Spinal cord (tissue), 10 donors: ENCODE data around the gene CAPZA1. TPM values are rescaled to one million over a fixed set of nuclear protein-coding genes. Genes with fewer than 3 reads are reported as not detected.
A peak's percentile ranks its signal among the peaks of the same experiment; 100 is the strongest.

ENCODE experiments used
- DNase-seq, 6 donors: peaks; one replicate each; pipeline versions ENCODE4 v3.0.0 to v3.0.0-alpha.2; 2013 to 2015; ENCODE audit warnings: low spot score in 6 of 6, low read depth in 4 of 6
- H3K27ac ChIP-seq: one replicate; pipeline ENCODE4 v1.5.1; 2013; ENCODE audit warnings: low read depth, low read length, control low read depth
- H3K27me3 ChIP-seq: one replicate; pipeline ENCODE4 v1.6.1; 2013; ENCODE audit warnings: low read length; ENCODE audit not compliant: control insufficient read depth, insufficient read depth
- H3K36me3 ChIP-seq: one replicate; pipeline ENCODE4 v1.6.1; 2013; ENCODE audit warnings: low read length; ENCODE audit not compliant: control insufficient read depth, insufficient read depth
- H3K4me1 ChIP-seq: one replicate; pipeline ENCODE4 v1.6.1; 2013; ENCODE audit warnings: low read length; ENCODE audit not compliant: control insufficient read depth, insufficient read depth
- H3K4me3 ChIP-seq: one replicate; pipeline ENCODE4 v1.5.1; 2013; ENCODE audit warnings: low read depth, low read length, control low read depth
- H3K9me3 ChIP-seq: one replicate; pipeline ENCODE4 v1.6.1; 2013; ENCODE audit warnings: low read length; ENCODE audit not compliant: control insufficient read depth, insufficient read depth
- WGBS: methylation state at CpG from one replicate; pipeline ENCODE4 v1.1.5; 2013; ENCODE audit warnings: missing lambda C conversion rate; ENCODE audit not compliant: insufficient coverage; 5-methylcytosine and 5-hydroxymethylcytosine counted together
- polyA plus RNA-seq, 2 donors: library from polyadenylated mRNA; unstranded; fragments of 120-200 nt; gene quantifications; one replicate each; pipeline ENCODE4 v1.2.1, GENCODE V29; 2013; ENCODE audit not compliant: insufficient read length in 2 of 2
- total RNA-seq, 2 donors: library from RNA; depleted of rRNA in 1 of 2; stranded (reverse); fragments of 120-200 nt in 1 of 2; fragments of >200 nt in 1 of 2; gene quantifications; one replicate each; pipeline versions ENCODE4 v1.2.3 to v1.2.4, GENCODE V29; 2013 to 2014
- donor health status: healthy.

Gene CAPZA1
- total and polyA plus RNA-seq, 4 donors, result 76.4 to 148 (median 98.1) TPM

DNA sequence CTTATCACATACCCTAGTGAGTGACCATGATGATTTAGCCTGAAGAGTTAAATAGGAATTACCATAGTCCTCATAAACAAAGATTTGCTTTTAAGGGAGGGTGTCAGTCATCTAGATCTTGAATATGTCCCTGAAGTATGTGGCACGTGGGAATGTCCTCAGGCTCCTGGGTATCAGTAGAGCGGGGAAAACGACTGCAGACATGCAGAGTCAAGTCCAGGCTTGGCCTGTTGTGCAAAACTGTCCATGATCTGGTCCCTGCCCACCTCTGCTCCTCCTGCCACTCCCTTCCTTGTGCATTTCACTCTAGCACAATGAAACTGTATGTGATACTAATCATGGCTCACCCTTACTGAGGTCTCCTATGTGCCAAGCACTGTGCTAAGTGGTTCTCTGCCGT lies 67.7 kb downstream of the CAPZA1 start:
- Histone ChIP-seq H3K27ac (peak overlapping the region; percentile 75), H3K9me3 (no peaks in the 10 kb centered on the region), H3K36me3 (peaks cover 35% of the 10 kb centered on the region), H3K27me3 (no peaks in the 10 kb centered on the region), H3K4me1 (peaks cover 7% of the 10 kb centered on the region), H3K4me3 (no peak overlapping the region)
- WGBS, result 87% methylated on average over 4 of the region's 4 CpGs
- no peak for DNase-seq

DNA sequence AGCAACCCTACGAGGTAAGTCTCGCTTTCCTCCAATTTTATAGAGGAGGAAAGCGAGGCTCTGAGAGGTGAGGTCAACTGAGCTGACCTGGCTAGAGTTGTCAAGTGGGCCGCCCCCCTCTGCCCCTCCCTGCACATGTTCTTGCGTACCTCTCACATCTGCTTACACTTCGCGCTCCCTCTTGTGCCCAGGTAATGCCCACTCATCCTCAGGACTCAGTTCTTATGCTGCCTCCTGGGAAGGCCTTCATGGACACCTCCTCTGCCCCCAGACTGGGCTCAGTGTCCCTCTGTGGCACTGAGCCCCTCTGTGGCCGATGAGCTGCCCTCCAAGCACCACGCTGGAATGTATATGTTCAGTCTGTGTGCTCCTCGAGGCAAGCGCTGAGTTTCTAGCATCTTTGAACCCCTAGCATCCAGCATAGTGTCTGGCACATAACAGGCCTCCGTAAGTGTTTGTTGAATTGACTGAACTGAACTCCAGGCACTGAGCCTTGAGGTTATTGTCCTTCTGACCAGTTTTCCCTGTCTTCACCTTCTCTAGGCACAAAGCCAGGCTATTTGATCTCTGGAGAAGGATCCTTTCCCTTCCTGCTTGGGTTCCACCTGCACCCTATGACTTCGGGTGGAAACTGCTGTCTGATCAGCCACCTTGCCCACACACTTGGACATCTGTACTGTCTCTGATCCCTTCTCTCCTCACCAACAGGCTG lies 68.3 kb downstream of the CAPZA1 start:
- WGBS, result 86% methylated on average over 9 of the region's 13 CpGs
- Histone ChIP-seq H3K27me3 (no peaks in the 10 kb centered on the region), H3K4me1 (peaks cover 7% of the 10 kb centered on the region), H3K36me3 (peaks cover 40% of the 10 kb centered on the region), H3K27ac (peak overlapping the region; percentile 75), H3K9me3 (no peaks in the 10 kb centered on the region), H3K4me3 (no peak overlapping the region)
- DNase-seq, result no peak

DNA sequence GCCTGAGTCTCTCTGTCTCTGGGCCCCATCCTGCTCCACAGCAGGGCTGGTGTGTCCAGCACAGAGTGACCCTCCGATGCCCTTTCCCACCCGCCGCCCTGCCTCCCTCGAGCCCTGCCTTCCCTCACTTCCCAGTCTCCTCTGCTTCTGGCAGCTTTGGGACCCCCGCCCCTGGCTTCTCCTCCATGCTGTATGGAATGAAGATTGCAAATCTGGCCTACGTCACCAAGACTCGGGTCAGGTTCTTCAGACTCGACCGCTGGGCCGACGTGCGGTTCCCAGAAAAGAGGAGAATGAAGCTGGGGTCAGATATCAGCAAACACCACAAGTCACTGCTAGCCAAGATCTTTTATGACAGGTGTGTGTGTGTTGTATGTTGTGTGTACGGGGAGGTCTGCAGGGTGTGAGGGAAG lies 69.2 kb downstream of the CAPZA1 start:
- H3K9me3 ChIP-seq, result no peaks in the 10 kb centered on the region
- DNase-seq, result peak in 1 of 6 donors; percentile 59
- H3K27ac ChIP-seq, result peak overlapping the region; percentile 75

DNA sequence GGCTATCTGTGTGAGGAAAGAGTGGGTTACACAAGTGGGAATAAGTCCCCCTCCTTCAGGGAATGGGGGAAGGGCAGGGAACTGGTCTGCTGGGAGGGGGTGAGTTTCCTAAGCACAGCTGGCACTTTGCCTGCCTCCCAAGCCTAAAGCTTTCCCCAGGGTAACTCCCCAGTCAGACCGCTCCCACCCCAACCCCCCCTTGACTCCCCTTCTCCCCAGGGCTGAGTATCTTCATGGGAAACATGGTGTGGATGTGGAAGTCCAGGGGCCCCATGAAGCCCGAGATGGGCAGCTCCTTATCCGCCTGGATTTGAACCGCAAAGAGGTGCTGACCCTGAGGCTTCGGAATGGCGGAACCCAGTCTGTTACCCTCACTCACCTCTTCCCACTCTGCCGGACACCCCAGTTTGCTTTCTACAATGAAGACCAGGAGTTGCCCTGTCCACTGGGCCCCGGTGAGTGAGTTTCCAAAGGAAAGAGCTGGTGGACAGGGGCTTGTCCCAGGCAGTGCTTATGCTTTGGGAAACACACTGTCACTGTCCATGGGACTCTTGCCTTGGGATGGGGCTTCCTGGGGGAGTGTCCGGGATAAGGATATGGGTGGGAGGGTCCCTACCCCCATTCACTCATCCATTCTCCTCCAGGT lies 69.7 kb downstream of the CAPZA1 start:
- DNase-seq, result no peak
- 94% methylated on average over 7 of the region's 9 CpGs for WGBS
- no peak overlapping the region for H3K4me3 ChIP-seq
- no peaks in the 10 kb centered on the region for H3K27me3 ChIP-seq
- peaks cover 7% of the 10 kb centered on the region for H3K4me1 ChIP-seq
- no peaks in the 10 kb centered on the region for H3K9me3 ChIP-seq
- peaks cover 53% of the 10 kb centered on the region for H3K36me3 ChIP-seq
- peak overlapping the region; percentile 75 for H3K27ac ChIP-seq

More for the DNA sequence above, 69.2 kb downstream of the CAPZA1 start:
- Histone ChIP-seq H3K4me3 (no peak overlapping the region), H3K36me3 (peaks cover 48% of the 10 kb centered on the region), H3K4me1 (peaks cover 7% of the 10 kb centered on the region), H3K27me3 (no peaks in the 10 kb centered on the region)
- 63% methylated on average over 8 of the region's 13 CpGs for WGBS

DNA sequence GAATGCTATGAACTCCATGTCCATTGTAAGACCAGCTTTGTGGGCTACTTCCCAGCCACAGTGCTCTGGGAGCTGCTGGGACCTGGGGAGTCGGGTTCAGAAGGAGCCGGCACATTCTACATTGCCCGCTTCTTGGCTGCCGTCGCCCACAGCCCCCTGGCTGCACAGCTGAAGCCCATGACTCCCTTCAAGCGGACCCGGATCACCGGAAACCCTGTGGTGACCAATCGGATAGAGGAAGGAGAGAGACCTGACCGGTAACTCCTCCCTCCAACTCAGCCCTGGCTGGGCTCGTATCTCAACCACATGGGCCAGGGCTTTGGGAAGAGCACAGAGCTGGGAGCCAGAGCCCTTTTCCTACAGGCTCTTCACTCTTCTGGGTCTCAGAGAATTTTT lies 70.2 kb downstream of the CAPZA1 start:
- no peak overlapping the region for H3K27ac ChIP-seq
- DNase-seq, result no peak
- peaks cover 58% of the 10 kb centered on the region for H3K36me3 ChIP-seq
- no peaks in the 10 kb centered on the region for H3K27me3 ChIP-seq
- no peaks in the 10 kb centered on the region for H3K9me3 ChIP-seq
- 83% methylated on average over 8 of the region's 11 CpGs for WGBS
- peaks cover 7% of the 10 kb centered on the region for H3K4me1 ChIP-seq
- no peak overlapping the region for H3K4me3 ChIP-seq

DNA sequence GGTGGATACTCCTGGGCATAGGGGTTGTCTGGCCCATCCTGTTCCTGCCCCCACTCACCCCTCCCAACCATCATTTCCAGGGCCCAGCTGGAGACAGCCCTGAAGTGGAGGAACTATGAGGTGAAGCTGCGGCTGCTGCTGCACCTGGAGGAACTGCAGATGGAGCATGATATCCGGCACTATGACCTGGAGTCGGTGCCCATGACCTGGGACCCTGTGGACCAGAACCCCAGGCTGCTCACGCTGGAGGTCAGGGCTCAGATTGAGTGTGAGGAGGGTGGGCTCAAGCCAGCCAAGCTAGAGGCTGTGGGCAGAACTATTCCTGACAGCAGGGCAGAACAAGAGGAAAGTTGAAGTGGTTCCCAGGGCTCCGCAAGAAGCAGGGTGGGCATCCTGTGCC lies 73.0 kb downstream of the CAPZA1 start:
- H3K27ac ChIP-seq, result no peak overlapping the region
- H3K9me3 ChIP-seq, result no peaks in the 10 kb centered on the region
- DNase-seq, result no peak
- WGBS, result 96% methylated on average over 5 of the region's 5 CpGs
- H3K36me3 ChIP-seq, result peaks cover 81% of the 10 kb centered on the region
- no peaks in the 10 kb centered on the region for H3K27me3 ChIP-seq
- peaks cover 6% of the 10 kb centered on the region for H3K4me1 ChIP-seq
- no peak overlapping the region for H3K4me3 ChIP-seq

DNA sequence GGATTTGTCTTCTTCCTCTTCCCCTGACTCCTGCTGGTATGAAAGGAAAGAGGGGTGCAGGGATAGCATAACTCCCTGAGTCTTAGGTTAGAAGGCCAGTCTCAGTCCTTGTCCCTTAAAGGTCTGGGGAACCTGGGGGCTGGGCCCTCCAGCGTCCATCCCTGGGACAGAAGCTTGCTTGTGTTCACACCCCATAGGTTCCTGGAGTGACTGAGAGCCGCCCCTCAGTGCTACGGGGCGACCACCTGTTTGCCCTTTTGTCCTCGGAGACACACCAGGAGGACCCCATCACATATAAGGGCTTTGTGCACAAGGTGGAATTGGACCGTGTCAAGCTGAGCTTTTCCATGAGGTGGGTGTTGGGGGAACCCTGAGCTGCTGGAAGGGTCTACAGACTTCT lies 74.2 kb downstream of the CAPZA1 start:
- Histone ChIP-seq H3K27ac (no peak overlapping the region), H3K27me3 (no peaks in the 10 kb centered on the region), H3K36me3 (peaks cover 85% of the 10 kb centered on the region), H3K4me3 (no peak overlapping the region), H3K9me3 (no peaks in the 10 kb centered on the region), H3K4me1 (peaks cover under 1% of the 10 kb centered on the region)
- DNase-seq, result no peak
- 95% methylated on average over 3 of the region's 6 CpGs for WGBS

DNA sequence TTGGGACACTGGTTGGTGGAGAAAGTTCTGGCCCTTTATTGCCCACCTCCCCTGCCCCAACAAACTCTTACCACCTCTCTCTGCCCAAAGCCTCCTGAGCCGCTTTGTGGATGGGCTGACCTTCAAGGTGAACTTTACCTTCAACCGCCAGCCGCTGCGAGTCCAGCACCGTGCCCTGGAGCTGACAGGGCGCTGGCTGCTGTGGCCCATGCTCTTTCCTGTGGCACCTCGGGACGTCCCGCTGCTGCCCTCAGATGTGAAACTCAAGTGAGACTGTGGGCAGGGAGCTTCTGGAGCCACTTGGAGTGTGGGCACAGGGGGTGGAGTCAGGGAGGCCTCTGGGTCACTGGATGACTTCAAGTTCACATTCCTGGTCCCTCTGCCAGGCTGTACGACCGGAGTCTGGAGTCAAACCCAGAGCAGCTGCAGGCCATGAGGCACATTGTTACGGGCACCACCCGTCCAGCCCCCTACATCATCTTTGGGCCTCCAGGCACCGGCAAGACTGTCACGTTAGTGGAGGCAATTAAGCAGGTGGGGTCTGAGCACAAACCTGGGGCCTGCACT lies 74.8 kb downstream of the CAPZA1 start:
- Histone ChIP-seq H3K36me3 (peaks cover 84% of the 10 kb centered on the region), H3K27me3 (no peaks in the 10 kb centered on the region)
- WGBS, result 94% methylated on average over 15 of the region's 15 CpGs

DNA sequence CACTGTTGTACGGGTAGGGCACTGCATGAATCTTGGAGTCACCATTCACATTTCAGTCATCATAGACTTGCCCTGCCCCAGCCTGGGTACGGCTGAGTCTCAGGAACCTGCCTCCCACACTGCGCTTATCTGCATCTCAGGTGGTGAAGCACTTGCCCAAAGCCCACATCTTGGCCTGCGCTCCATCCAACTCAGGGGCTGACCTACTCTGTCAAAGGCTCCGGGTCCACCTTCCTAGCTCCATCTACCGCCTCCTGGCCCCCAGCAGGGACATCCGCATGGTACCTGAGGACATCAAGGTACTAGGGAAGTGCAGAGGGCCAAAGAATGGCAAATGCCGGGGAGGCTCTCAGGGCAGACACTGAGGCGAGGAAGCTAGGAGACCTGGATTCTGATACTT lies 75.6 kb downstream of the CAPZA1 start:
- Histone ChIP-seq H3K4me3 (no peak overlapping the region), H3K4me1 (peaks cover 10% of the 10 kb centered on the region), H3K9me3 (no peaks in the 10 kb centered on the region), H3K36me3 (peaks cover 83% of the 10 kb centered on the region), H3K27me3 (no peaks in the 10 kb centered on the region), H3K27ac (no peak overlapping the region)
- DNase-seq, result no peak
- WGBS, result 98% methylated on average over 9 of the region's 9 CpGs

More for the DNA sequence above, 74.8 kb downstream of the CAPZA1 start:
- H3K4me3 ChIP-seq, result no peak overlapping the region
- H3K27ac ChIP-seq, result no peak overlapping the region
- H3K9me3 ChIP-seq, result no peaks in the 10 kb centered on the region
- no peak for DNase-seq
- peaks cover 2% of the 10 kb centered on the region for H3K4me1 ChIP-seq
